ENCODE data around the gene SPDYE4.
A peak's percentile ranks its signal among the peaks of the same experiment; 100 is the strongest.

Gene SPDYE4

GRCh38 chr17:8785547-8786413 is 27.4 kb upstream of the SPDYE4 start:
- DNase-seq, result peak in 37 of 56 donors; percentile 6 to 62 (median 28)

GRCh38 chr17:8782176-8782575 is 23.8 kb upstream of the SPDYE4 start:
- no peak for DNase-seq

GRCh38 chr17:8781776-8782175 is 23.4 kb upstream of the SPDYE4 start:
- no peak for DNase-seq

GRCh38 chr17:8776881-8777280 is 18.5 kb upstream of the SPDYE4 start:
- DNase-seq, result no peak

- DNase-seq, result no peak
Measured at GRCh38 chr17:8776248-8776647, 17.9 kb upstream of the SPDYE4 start.

- no peak for DNase-seq
Measured at GRCh38 chr17:8766731-8767130, 8.4 kb upstream of the SPDYE4 start.

- DNase-seq, result no peak
Measured at GRCh38 chr17:8762012-8762411, 3.7 kb upstream of the SPDYE4 start.

GRCh38 chr17:8757189-8757588 is 1.2 kb downstream of the SPDYE4 start:
- no peak for DNase-seq

- no peak for DNase-seq
Measured at GRCh38 chr17:8755590-8756255, 2.6 kb downstream of the SPDYE4 start.

- no peak for DNase-seq
Measured at GRCh38 chr17:8754890-8755289, 3.5 kb downstream of the SPDYE4 start.

- DNase-seq, result no peak
Measured at GRCh38 chr17:8753976-8754440, 4.3 kb downstream of the SPDYE4 start.

GRCh38 chr17:8753136-8753975 is 5.0 kb downstream of the SPDYE4 start:
- no peak for DNase-seq

- DNase-seq, result no peak
Measured at GRCh38 chr17:8749616-8750015, 8.7 kb downstream of the SPDYE4 start.

GRCh38 chr17:8747742-8748141 is 10.6 kb downstream of the SPDYE4 start:
- no peak for DNase-seq

- DNase-seq, result no peak
Measured at GRCh38 chr17:8746501-8747236, 11.7 kb downstream of the SPDYE4 start.

GRCh38 chr17:8745586-8746500 is 12.5 kb downstream of the SPDYE4 start:
- peak in 45 of 56 donors; percentile 6 to 75 (median 36) for DNase-seq

- DNase-seq, result no peak
Measured at GRCh38 chr17:8744086-8744785, 14.1 kb downstream of the SPDYE4 start.

- DNase-seq, result no peak
Measured at GRCh38 chr17:8742819-8743218, 15.5 kb downstream of the SPDYE4 start.

GRCh38 chr17:8742274-8742673 is 16.1 kb downstream of the SPDYE4 start:
- no peak for DNase-seq

Measured in amygdala (tissue), 56 donors.